ENCODE measurements around the gene HK1.

DNA sequence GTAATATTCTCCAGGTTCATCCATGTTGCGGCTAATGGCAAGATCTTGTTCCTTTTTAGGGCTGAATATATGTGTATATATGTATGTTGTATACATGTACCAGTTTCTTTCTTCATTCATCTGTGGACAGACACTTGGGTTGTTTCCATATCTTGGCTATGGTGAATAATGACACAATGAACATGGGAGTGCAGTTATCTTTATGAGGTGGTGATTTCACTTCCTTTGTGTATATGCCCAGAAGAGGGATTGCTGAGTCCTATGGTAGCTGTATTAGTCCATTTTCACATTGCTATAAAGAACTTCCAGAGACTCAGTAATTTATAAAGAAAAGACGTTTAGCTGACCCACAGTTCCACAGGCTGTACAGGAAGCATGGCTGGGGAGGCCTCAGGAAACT, 155.9 kb downstream of the HK1 start:
- TF ChIP-seq, protein P1, sequence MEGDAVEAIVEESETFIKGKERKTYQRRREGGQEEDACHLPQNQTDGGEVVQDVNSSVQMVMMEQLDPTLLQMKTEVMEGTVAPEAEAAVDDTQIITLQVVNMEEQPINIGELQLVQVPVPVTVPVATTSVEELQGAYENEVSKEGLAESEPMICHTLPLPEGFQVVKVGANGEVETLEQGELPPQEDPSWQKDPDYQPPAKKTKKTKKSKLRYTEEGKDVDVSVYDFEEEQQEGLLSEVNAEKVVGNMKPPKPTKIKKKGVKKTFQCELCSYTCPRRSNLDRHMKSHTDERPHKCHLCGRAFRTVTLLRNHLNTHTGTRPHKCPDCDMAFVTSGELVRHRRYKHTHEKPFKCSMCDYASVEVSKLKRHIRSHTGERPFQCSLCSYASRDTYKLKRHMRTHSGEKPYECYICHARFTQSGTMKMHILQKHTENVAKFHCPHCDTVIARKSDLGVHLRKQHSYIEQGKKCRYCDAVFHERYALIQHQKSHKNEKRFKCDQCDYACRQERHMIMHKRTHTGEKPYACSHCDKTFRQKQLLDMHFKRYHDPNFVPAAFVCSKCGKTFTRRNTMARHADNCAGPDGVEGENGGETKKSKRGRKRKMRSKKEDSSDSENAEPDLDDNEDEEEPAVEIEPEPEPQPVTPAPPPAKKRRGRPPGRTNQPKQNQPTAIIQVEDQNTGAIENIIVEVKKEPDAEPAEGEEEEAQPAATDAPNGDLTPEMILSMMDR (IDR thresholded peaks at IDR 0.05 in 8 of 11, conservative IDR thresholded peaks at IDR 0.05 in 3 of 11): no peak
- no peak for TF ChIP-seq POLR2A (IDR thresholded peaks at IDR 0.05)
- TF ChIP-seq POLR2AphosphoS5 (IDR thresholded peaks at IDR 0.05): no peak
